ENCODE data around the gene ASTN2.
"Not testable (repeated sequence)": the region's sequence is repeated elsewhere in the genome, so short reads cannot be mapped to it uniquely, and the experiment has no call there.

Gene ASTN2

DNA sequence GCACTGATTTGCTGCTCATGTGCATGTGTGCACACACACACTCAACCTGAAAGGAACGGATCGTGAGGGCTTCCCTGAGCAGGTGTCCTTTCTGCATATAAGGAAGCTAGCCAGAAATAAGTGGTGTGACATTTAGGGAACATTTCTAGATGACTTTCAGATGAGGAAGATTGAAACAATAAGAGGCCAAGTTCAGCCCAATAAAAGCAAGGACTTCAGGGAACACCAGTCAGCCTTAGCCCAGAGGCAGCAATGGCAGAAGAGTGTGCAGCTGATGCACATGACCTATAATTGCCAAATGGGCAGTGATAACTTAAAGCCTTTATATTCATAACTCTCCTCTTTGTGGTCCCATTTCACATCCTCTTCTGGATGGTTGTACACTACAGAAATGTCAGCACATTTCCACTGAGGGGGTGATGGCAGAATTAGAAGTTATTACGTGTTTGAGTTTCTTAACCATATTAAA, 472.2 kb downstream of the ASTN2 start:
- no peak for DNase-seq

DNA sequence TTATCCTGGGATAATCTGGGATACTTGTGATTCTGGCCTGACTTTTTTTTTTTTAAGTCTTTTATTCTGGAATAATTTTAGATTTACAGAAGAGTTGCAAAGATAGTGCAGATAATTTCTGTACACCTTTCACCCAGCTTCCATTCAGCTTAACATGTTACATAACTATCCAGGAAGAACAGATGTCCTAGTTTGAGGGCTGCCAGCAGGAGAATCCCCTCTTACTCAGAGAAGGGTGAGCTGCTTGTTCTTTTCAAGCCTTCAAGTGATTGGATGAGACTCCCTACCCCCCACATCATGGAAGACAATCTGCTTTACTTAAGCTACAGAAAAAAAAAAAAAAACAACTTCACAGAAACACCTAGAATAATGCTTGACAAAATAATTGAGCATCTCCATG, 473.6 kb downstream of the ASTN2 start:
- no peak for DNase-seq

DNA sequence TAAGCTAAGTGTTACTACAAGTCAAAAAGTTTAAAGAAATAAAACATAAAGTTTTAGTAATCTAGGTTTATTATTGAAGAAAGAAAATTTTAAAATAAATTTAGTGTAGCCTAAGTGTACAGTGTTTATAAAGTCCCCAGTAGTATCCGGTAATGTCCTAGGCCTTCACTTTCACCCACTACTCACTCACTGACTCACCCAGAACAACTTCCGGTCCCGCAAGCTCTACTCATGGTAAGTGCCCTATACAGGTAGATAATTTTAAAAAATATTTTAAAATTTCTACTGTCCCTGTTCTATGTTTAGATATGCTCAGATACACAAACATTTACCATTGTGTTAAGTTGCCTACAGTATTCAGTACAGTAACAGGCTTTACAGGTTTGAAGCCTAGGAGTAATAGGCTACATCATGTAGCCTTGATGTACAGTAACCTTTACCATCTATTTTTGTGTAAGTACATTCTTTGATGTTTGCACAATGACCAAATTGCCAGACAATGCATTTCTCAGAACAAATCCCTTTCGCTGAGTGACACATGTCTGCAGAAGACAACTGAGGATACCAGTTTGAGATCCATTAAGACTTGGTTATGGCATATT, 474.1 kb downstream of the ASTN2 start:
- DNase-seq: no peak

DNA sequence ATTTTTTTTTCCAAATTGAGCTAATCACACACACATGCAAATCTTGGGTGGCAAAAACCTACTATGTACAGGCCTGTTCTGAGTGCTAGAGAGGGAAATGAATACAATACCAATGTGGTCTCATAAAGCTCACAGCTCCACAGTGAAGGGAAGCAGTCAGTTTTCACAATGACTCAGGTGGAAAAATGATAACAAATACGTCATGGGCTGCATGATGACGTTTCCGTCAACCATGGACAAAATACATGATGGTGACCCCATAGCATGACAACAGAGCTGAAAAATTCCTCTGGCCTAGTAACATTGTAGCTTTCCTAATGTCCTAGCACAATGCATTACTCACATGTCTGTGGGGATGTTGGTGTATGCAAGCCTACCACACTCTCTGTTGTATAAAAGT, 475.2 kb downstream of the ASTN2 start:
- DNase-seq: no peak

DNA sequence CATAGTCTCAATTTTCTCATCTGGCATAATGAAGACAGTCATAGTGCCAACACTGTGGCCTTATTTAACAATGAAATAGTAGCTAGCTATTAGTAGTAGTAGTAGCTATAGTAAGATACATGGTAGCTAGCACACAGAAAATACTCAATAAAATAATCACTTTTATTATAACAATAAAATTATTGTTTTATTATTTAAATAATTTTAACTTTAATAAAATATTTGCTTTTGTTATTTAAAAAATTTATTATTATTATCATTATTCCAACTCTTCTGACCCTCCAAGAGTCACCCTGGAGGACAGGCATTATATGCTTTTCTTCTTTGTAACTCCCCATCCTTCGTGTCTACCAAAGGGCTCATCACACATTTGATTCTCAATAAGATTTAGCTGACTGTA, 475.7 kb downstream of the ASTN2 start:
- DNase-seq: no peak

DNA sequence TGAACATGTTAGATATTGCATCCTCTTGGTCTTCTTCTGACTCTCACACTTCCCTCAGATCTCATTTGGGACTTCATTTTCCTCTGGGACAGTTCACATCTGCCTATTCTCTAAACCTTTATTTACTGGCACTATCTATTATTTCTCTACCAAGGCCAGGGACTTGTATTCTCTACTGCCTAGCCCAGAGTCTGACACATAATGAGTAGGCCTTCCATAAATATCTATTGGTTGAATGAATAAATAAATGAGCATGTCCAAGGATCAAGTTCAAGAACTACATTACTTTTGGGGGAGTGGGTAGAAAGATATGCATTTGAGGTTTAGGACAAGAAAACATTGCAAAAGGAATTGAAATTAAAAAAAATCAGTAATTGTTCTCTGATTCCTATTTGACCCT, 477.5 kb downstream of the ASTN2 start:
- DNase-seq: no peak

DNA sequence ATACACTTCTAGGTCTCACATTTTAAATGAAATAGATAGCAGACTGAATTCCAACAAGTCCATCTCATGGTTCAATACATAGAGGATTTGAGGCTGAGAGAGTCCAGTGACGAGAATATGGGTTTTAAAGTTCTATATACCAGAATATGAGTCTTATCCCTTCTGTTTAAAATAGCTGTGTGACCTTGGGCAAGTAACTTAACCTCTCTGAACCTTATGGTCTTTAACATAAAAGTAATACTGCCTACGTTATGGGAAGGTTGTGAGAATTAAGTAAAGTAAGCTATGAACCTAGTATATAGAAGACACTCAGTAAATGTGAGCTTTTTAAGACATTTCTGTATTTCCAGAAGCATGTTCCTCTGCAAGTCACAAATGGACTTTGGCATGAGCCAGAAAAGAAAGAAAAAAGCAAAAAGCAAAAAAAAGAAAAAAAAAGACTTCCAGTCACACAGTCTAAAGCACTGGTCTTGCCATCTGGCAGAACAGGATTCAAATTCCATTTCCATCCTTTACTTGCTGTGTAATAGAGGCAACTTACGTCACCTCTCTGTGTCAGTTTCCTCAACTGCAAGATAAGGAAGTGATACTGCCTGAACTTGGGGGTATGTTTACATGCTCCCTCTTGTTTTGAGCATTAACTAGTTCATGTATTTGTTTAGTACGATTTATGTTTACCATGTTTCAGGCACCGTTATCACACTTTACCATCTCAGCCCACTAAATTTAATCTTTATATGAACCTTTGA, 479.5 kb downstream of the ASTN2 start:
- no peak for DNase-seq

DNA sequence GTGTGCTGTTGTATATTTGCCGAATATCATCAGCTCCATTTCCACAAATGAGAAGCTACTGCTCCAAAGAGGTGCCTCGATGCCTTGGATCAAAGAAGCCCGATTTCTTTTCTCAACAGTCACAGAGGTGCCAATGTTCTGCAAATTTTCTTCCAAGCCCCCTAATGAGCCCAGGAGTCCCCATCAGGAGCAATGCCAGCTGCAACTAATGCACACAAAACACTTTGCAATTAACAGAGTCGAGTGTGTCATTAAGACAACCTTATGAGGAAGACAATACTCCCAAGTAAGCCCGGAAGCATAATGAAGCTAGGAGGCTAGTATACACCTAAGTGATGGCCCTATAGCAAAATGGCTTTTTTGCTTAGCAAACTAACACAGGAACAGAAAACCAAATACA, 480.7 kb downstream of the ASTN2 start:
- DNase-seq: no peak

DNA sequence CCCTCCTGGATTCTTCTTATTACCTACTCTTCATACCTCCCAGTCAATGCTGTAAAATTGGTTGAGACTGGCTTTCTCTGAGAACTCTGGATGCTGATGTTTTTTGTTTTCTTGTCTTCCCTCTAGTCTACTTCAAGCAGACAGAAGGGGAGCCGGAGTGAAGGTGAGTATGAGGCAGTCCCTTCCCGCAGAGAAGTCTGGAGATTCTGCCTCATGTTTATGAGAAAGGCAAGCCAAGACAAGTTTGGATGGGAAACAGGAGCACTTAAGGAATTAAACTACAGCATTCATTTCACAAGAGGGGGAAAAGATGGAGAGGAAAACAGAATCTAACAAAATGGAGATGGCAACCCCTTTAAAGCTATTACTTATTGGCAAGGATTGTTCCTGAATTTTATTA, 481.6 kb downstream of the ASTN2 start:
- no peak for DNase-seq

DNA sequence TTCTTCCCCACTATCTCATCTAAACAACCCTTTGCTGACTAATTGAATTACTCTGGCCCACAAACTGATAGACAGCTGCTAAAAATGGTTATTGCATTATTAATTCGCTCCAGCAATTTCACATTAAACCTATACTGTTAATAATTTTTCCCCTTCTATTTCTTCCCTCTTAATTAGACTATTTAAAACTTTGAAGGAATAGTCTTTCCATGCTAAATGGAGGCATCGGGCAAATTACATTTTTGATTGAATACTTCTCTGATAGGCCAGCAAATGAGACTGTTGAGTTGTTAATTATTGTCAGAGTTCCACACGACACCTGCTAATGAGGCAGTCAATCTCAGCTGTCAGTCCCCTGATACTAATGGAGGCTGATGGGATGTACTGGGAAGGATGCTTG, 485.2 kb downstream of the ASTN2 start:
- DNase-seq: no peak

DNA sequence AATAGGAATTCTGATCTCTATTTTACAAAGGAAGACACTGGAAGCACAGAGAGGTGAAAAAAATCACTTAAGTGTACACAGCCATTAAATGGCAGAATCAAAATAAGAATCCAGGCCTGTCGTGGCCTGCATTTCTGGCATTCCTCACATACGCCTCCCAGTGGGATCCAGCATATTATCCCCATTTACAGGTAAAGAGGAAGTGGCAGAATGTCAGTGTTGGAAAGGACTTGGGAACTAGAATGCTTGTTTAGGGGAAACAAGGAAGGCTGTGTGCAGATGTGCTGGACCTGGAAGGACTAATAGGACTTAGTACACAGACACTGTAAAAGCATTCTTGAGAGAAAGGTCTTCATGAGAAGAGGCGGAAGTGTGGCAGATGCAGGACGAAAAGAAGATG, 486.0 kb downstream of the ASTN2 start:
- DNase-seq: no peak

DNA sequence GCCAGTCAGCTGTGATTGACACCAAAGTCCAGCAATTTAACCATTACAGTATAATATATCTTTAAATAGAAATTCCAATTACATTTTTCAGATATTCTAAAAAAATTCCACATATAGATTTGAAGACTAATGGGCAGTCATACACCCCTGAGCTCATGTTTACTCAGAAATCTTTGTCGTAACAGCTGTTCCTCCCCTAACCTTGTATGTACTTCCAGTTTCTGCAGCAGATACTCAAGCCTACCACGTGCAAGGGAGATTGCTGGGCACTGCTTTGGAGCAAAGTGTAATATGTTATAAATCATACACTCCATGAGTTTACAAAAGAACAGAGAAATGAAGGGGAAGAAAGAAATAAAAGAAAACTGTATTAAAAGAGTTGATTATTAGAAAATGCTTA, 486.6 kb downstream of the ASTN2 start:
- no peak for DNase-seq

DNA sequence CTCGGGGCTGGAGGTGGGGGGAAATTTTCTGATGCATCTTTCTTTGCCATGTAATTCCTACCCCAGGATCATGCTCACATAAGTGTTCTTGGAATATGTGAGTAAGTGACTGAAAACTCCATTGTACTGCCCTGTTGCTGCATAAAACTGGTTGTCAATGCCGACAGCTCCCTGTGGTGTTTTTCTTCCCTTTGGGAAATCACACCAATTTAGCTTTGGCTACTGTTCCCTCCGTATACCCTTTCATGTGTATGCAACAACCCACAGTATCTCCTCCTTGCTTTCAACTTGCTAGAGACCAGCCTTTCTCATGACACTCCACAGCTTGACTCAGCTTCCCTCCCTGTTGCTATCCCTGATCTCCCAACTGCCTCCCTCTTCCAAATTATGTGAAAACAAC, 487.1 kb downstream of the ASTN2 start:
- no peak for DNase-seq

DNA sequence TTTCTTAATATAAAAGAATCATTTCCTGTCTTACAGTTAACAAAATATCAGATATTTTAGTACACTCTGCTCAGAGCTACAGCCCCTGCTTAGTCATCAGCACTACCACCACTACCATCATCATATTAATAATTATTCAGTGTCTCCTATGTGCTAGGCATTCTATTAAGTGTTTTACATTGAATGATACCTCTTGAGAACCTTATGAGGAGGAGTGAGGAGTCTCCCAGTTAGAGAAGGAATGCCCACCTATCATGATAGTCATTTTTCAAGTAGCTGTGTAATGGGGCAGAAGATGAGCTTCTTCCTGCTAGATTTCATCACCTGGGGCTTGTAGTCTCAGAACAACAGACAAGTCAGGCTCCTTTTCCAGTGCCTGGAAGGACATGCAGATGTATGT, 489.7 kb downstream of the ASTN2 start:
- no peak for DNase-seq

DNA sequence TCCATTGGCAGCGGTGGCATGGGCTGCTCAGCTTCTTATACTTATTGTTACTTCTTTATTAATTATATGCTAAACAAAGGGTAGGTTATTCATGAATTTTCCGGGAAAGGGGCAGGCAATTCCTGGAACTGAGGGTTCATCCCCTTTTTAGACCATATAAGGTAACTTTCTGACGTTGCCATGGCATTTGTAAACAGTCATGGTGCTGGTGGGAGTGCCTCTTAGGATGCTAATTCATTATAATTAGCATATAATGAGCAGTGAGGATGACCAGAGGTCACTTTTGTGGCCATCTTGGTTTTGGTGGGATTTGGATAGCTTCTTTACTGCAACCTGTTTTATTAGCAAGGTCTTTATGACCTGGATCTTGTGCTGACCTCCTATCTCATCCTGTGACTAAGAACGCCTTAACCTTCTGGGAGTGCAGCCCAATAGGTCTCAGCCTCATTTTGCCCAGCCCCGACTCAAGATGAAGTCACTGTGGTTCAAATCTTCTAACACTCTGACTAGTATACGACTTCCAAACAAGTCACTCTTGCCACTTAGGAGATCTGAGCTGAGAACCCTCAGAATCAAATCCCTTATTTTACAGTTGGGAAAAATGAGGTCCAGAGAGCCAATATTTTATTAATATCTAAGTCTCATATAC, 490.3 kb downstream of the ASTN2 start:
- DNase-seq: no peak

DNA sequence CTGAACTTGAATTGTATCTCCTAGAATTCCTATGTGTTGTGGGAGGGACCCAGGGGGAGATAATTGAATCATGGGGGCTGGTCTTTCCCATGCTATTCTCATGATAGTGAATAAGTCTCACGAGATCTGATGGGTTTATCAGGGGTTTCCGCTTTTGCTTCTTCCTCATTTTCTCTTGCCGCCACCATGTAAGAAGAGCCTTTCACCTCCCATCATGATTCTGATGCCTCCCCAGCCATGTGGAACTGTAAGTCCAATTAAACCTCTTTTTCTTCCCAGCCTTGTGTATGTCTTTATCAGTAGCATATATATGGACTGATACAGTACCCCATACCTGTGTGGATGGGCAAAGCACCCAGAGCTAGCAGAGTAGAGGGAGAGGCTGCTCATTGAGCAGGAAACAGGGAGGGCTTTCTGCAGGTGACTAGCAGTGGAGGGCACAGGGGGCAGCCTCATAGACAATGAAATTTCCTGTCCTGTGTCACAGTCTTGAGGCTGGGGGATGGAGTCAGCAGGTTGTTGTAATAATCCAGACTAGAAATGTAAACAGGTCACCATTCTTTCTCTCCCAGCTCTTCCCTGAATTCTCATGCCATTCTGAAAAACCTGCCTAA, 496.9 kb downstream of the ASTN2 start:
- not testable (repeated sequence) for DNase-seq

DNA sequence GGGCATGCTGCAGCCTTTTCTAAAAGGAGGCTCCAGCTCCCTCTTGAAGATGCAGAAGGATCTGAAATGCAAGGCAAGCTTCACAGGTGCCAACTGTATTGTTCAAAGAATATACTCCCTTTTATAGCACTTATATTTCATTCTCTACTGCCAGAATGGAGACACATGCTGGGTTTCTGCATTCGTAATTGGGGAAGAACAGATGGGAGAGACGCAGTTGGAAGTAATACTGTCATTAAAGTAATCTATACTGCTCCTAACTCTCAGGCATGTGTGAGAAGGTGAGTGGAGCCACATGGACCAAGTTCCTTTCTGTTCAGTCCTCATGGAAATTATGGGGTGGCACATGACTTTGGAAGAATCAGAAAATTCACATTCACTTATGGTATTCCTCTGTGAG, 501.3 kb downstream of the ASTN2 start:
- no peak for DNase-seq

DNA sequence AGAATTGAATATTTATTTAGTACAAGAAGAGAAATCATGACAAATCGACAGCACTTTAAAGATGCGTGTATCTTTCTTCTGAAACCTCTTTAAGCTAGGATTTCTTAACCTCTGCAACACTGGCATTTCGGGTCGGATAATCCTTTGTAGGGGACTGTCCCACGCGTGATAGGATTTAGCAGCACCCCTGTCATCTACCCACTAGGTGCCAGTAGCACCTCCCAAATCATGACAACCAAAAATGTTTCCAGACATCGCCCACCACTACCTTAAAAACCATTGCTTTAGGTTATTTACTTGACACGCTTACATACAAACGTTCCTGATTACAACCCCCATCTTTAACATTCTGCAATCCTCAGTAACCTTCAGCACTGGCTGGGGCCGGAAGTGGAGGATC, 504.7 kb downstream of the ASTN2 start:
- DNase-seq: no peak

DNA sequence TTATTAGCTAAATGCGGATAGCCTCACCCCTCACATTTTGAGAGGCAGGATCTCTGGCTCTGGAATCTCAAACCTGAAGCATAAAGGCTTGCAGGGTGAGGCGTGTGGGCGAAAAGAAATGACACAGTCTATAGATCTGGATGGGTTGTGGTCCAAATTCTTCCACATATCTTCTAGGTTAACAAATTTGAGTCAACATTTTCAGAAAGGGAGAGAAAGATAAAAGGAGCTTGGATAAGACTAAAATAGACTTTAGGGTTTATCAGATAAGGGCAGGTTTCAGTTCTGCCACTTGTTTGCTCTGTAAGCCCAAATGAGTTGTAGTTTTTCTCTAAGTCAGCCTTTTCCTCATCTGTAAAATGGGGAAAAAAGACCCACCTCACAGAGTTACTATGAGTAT, 506.9 kb downstream of the ASTN2 start:
- no peak for DNase-seq

DNA sequence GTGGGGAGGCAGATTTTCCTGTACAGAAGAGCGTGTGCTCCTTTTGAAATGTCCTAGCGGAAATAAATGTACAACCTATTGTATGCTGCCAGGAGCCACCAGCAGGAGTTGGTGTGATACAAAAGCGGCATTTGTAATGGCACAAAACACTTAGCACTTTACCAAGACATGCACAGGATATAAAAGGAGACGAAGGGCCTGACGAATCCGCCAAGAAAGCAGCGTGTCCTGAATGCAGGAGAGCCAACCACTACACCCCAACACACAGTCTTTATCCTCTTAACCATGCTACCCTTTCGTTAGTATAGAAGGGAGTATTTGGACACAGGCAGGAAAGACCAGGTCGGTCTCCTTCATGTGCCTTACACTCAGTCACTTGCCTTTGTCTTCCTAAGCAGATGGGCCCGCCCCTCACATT, 509.7 kb downstream of the ASTN2 start:
- no peak for DNase-seq

DNA sequence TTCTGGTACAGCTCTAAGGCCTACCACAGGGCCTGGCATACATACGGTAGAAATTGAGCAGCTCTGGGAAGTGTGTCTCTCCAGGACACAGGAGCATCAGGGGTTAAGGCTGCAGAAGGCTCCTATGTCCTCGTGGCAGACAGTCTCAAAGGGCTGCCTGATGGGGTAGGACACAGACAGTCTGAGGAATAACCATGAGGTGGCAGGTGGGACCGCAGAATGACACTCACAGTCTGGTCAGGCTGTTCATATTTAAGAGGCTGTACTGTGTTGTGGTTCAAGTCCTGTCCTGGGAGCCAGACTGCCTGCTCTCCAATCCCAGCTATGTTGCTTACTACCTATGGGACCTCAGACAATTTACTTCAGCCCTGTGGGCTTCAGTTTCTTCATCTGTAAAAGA, 510.7 kb downstream of the ASTN2 start:
- DNase-seq: no peak

DNA sequence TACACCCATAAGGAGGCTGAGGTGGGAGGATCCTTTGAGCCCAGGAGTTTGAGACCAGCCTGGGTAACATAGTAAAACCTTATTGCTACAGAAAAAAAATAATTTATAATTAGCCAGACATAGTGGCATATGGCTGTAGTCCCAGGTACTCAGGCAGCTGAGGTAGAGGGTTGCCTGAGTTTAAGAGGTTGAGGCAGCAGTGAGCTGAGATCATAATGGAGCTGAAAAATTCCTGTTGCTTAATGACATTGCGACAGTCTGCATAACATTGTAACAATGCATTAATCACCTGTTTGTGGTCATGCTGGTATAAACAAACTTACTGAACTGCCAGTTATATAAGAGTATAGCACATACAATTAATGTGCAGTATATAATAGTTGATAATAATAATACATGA, 513.6 kb downstream of the ASTN2 start:
- DNase-seq: no peak

DNA sequence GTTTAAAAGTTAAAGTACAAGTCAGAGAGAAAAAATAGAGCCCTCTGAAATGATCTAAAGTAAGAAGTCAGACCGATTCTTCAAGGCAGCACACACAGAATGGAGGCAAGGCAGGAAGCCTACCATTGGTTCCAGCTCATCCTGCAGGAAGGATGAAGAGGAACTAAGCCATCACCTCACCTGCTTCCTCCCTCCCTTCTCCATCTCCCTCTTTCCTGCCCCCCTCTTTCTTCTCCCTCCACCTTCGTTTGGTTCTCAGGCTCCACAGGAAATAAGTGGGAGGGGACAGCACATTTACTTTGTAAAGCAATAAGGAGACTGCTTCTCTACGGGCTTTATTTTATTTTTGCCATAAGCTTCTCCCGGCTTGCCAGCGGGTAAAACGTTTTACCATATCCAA, 514.3 kb downstream of the ASTN2 start:
- no peak for DNase-seq

DNA sequence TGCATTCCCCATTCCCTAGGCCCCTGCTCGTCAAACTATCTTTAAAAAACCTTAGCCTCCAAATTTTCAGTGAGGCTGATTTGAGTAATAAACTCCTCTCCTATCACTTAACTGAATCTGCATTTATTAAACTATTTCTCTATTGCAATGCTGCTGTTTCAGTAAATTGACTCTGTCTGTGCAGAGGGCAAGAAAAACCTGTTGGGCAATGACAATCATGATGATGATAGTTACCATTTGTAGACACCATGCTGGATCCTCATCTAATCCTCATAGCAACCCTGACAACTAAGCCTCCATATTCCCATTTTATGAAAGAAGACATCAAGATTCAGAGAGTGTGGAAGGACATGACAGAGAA, 514.9 kb downstream of the ASTN2 start:
- DNase-seq: no peak

All from T1000 (cell line).